GM21786 (cell line): Measurements from ENCODE around the gene FNDC7.
"Not testable (repeated sequence)": the region's sequence is repeated elsewhere in the genome, so short reads cannot be mapped to it uniquely, and the experiment has no call there.

Experiments used
- ATAC-seq: cut with Tn5 transposase; IDR thresholded peaks from one replicate; pipeline ENCODE4 v1.9.1; 2021; ENCODE audit not compliant: unreplicated experiment

Gene FNDC7

GRCh38 chr1:108695535-108695934 lies 17.2 kb upstream of the FNDC7 start:
- no peak for ATAC-seq

GRCh38 chr1:108699375-108700332 lies 13.1 kb upstream of the FNDC7 start:
- no peak for ATAC-seq

- ATAC-seq: no peak
Measured at GRCh38 chr1:108701176-108701849, 11.4 kb upstream of the FNDC7 start.

GRCh38 chr1:108702109-108702508 lies 10.6 kb upstream of the FNDC7 start:
- not testable (repeated sequence) for ATAC-seq

GRCh38 chr1:108703939-108704338 lies 8.8 kb upstream of the FNDC7 start:
- ATAC-seq: no peak

GRCh38 chr1:108704496-108704895 lies 8.2 kb upstream of the FNDC7 start:
- ATAC-seq: no peak

- ATAC-seq: no peak
Measured at GRCh38 chr1:108706643-108707042, 6.1 kb upstream of the FNDC7 start.

- ATAC-seq: peak; percentile 55
Measured at GRCh38 chr1:108708691-108709660, 3.7 kb upstream of the FNDC7 start.

GRCh38 chr1:108715932-108716331 lies 3.2 kb downstream of the FNDC7 start:
- ATAC-seq: no peak

- ATAC-seq: no peak
Measured at GRCh38 chr1:108716437-108717230, 3.9 kb downstream of the FNDC7 start.

GRCh38 chr1:108717774-108718316 lies 5.1 kb downstream of the FNDC7 start:
- no peak for ATAC-seq

GRCh38 chr1:108718927-108719655 lies 6.4 kb downstream of the FNDC7 start:
- ATAC-seq: no peak

- no peak for ATAC-seq
Measured at GRCh38 chr1:108719656-108720435, 7.1 kb downstream of the FNDC7 start.

GRCh38 chr1:108722292-108722691 lies 9.6 kb downstream of the FNDC7 start:
- ATAC-seq: no peak

GRCh38 chr1:108725906-108726305 lies 13.2 kb downstream of the FNDC7 start:
- no peak for ATAC-seq

- no peak for ATAC-seq
Measured at GRCh38 chr1:108728327-108728923, 15.7 kb downstream of the FNDC7 start.

- ATAC-seq: no peak
Measured at GRCh38 chr1:108729481-108729880, 16.8 kb downstream of the FNDC7 start.

GRCh38 chr1:108732398-108732797 lies 19.7 kb downstream of the FNDC7 start:
- ATAC-seq: no peak
